D721Med (cell line): Measurements from ENCODE around the gene FARP2.

ENCODE experiments used
- DNase-seq: peaks from one replicate; pipeline ENCODE4 v3.0.0; 2011; ENCODE audit warnings: low spot score; ENCODE audit not compliant: insufficient read length
- FAIRE-seq: peaks from 2 replicates; lab custom pipeline; 2011; peaks lifted over from hg19 to GRCh38; lab: Jason Lieb, UNC
- CTCF ChIP-seq: IDR thresholded peaks from 2 replicates; pipeline ENCODE4 v1.5.1; 2012; ENCODE audit warnings: mild to moderate bottlenecking, control low read depth; ENCODE audit not compliant: insufficient read depth; ENCODE audit errors: missing control alignments

Gene FARP2

GRCh38 chr2:241461693-241462677 is 105.9 kb downstream of the FARP2 start:
- no peak for DNase-seq
- no peak for TF ChIP-seq CTCF
- no peak for FAIRE-seq

GRCh38 chr2:241463276-241464135 is 107.4 kb downstream of the FARP2 start:
- no peak for TF ChIP-seq CTCF
- FAIRE-seq = no peak

GRCh38 chr2:241465543-241465942 is 109.5 kb downstream of the FARP2 start:
- TF ChIP-seq CTCF = no peak
- no peak for FAIRE-seq
- no peak for DNase-seq

More at GRCh38 chr2:241463276-241464135, 107.4 kb downstream of the FARP2 start:
- no peak for DNase-seq

GRCh38 chr2:241466230-241466629 is 110.1 kb downstream of the FARP2 start:
- DNase-seq (no peak), FAIRE-seq (no peak)
- TF ChIP-seq CTCF = no peak

- DNase-seq (no peak), FAIRE-seq (no peak)
- no peak for TF ChIP-seq CTCF
Observed at GRCh38 chr2:241467777-241468475, 111.8 kb downstream of the FARP2 start.

GRCh38 chr2:241468476-241468781 is 112.3 kb downstream of the FARP2 start:
- FAIRE-seq (no peak), DNase-seq (no peak)
- TF ChIP-seq CTCF = no peak
